Activated CD4-positive, alpha-beta T cell treated with anti-CD3 and anti-CD28 coated beads, Interleukin-2, amount 50 U/mL, for 1 hour (primary cell): ENCODE results near the gene PVALB.
A peak's percentile ranks its signal among the peaks of the same experiment; 100 is the strongest.

ENCODE experiments used
- DNase-seq: peaks from one replicate; pipeline ENCODE4 v3.0.0-alpha.2; 2020

The PVALB gene, protein sequence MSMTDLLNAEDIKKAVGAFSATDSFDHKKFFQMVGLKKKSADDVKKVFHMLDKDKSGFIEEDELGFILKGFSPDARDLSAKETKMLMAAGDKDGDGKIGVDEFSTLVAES

DNA sequence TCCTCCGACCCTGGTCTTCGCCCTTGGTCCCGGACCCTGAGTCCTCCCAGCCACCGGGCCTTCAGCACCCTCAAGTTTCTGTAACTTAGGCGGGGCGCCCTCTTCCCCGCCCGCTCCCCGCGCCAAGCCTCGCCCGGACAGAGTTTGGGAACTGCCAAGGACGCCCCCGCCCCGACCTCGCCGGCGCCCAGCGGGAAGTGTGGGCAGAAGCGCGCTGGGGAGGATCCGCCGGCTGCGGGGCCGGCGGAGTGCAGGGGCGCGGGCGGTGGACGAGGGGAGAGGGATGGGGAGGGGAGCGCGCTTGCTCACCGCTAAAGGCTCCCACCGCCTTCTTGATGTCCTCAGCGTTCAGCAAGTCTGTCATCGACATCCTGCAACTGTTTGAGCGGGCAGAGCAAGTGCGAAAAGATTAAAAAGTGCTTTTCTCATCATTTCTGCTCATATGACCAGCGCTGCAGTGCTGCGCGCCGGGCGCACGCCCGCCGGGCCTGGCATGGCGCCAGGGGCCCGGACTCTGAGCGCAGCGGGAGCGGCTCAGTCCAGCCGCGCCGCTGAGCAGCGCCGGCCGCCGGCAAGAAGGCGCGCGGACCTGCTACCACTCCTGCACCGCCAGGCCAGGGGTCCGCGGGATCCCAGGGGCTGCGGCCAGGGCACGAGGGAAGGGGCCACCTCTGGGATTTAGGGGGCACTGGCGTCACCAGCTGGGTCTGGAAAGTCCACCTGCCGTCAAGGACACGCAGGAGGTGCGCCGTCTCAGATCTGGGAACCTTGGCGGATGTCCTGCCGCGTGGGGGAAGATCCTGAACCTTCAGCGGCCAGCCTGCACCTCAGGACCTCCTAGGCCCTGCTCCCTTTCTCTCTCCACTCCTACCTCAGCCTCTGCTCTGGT lies at the start of gene PVALB:
PVALB (minus strand) TSS at position 400 of the 889 bp plus-strand sequence; CDS start at position 370, 30 bp downstream.
- DNase-seq: no peak

DNA sequence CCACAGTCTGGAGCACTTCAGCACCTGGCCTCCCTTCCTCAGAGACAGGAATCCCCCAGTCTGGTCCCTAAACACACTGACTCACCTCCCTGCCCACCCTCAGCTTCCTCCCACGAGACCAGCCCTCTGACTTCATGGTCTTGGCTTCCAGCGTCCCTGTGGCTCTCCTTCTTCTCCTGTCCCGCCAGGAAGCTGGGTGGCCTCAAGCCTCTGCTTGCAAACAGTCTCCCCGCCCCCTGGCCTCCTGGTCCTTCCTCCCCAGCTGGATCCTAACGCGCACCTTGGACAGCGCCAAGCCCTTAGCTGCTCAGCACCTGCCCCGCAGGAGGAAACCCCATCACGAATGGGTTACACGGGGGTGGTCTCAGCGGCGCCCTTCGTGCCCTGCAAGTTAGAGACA lies 48.5 kb upstream of the PVALB start:
- DNase-seq: no peak

DNA sequence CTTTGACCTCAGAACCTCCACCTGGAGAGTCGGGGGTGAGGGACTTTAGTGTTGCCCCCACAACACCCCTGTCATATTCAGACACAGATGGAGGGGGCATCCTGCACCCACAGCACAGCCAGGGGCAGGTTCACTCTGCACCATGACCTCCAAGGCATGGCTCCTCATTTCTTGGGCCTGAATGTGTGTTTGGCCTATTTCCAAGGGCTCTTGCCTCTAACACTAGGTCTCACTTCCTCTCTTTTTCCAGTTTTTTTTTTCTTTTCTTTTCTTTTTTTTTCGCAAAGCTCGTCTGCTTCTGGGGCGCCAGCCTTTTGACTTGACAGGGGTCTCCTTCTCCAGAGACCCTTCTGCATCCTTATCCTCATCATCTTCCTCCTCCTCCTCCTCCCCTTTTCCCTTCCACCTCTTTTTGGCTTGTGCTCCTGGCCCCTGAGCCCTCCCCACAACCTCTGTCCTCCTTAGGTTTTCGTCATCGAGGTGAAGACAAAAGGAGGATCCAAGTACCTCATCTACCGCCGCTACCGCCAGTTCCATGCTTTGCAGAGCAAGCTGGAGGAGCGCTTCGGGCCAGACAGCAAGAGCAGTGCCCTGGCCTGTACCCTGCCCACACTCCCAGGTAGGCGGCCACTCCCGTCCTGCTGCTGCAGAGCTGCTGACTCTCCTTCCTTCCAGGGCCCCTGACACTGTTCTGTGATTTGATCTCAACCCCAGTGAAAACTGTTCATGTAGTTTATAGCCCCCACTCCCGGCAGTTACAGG lies 47.8 kb upstream of the PVALB start:
- no peak for DNase-seq

DNA sequence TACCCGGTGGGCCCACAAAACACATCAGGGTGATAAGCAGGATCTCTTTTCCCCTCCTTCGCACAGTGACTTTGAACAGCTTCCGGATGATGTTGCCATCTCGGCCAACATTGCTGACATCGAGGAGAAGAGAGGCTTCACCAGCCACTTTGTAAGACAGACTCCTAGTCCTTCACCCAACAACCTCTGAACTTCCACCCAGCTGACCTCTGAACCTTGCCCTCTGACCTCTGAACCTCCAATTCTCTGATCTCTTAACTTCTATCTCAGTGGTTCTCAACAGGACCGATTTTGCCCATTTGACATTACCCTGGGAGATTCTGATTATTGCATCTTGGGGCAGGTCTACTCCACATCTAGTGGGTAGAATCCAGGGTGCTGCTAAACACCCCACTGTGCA lies 47.1 kb upstream of the PVALB start:
- DNase-seq: no peak

DNA sequence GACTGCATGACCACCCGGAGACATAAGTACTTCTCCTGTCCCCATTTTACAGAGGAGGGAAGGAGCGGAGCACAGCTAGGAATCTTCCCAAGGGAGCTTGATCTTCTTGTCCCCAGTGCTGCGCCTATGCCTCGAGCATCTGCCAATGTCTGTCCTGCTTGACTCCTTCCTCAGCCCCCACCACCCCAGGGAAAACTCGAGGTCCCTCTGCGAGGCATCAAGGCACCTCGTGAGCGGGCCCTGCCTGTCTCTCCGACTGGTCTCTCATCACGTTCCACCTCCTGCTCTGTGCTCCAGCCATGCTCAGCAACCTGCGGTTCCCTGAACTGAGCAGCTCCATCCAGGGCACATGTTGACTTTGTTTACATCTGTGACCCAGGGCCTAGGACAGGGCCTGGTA lies 46.4 kb upstream of the PVALB start:
- DNase-seq: no peak

DNA sequence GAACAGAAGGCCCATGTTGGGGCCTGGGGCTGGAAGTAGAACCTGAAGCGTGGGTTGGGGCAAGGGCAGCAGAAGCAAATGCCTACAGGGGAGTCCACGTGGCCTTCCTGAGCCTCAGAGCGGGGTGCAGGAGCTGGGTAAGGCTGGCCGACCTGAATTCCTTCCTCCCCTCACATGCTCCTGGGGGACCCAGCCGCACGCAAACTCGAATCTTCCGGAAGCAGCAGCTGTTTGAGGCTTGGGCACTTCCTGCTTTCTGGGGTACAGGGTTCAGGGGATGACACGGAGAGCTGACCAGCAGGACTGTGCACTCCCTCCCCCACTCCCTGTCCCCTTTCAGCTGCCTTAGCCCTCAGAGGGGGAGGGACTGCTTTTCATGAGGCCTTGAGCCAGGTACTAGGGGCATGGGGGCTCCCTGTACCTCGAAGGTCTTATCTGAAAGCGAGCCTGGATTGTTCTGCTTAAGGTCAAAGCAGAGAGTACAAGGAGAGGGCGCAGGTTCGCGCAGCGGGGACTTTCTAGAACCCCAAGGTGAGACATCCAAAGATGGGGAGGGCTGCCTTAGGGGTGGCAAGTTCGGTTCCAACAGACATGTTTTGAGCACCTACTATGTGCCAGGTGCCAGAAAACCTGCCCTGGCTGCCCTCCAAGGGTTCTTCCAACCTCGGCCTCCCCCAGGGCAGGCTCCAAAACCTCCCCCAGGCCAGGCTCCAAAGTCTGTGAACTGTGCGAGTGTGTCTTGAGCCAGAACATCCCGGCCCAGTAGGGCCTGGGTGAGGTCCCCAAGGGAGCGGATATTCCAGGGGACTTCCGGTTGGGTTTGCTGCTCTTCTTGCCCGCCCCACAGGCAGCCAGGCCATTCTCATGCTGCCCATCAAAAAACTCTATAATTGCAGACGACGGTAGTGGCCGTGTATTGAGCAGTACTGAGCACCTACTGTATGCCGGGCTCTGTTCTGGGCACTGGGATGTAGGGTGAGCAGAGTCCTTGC lies 45.7 kb upstream of the PVALB start:
- DNase-seq: no peak

DNA sequence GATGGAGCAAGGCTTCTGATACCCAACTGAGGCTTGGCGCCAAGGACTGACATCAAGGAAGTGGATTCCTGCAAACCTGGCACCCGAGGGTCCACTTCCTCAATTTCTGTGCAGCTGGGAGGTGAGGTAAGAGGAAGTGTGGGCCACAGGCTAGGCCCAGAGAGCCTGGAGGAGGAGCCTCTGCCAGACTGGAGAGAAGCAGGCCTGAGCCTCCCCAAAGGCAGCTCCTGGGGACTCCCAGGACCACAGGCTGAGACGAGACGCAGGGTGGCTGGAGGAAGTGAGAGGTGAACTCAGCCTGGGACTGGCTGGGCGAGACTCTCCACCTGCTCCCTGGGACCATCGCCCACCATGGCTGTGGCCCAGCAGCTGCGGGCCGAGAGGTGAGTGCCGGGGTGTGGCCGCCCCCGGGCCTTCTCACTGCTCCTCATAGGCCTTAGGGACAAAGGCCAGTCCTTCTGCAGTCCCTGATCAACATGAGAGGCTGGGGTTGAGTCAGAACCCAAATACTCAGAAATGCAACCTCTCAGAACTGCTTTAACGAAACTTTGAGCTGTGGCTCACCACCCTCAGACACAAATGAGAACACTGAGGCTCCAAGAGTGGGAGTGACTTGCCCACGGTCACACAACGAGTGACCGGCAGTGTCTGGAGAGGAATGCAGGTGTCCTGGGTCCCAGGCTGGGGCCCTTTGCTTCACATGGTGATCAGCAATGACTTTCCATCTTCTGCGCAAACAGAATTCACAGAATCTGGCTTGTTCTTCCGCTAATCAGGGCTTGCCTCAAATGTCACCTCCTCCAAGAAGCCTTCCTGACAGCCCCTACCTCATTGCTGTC lies 44.2 kb upstream of the PVALB start, which contains the start of gene NCF4:
NCF4 (plus strand) TSS at position 186 of the 839 bp plus-strand sequence; CDS start at position 352, 166 bp downstream.
- no peak for DNase-seq

DNA sequence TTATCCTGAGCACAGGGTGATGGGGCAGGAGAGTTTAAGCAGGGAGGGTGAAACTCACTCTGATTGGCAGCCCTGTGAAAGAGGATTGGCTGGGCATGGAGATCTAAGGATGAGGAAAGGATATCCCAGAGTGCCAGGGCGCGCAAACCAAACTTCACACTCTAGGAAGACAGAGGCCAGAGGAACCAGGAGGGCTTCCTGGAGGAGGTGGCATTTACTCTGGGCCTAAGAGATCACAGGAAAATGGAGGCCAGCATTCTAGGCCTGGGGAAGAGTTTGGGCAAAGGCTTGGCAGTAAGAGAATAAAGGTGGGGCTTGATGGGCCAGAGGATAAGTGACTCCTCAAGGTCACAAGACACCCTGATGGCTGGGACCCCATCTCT lies 43.6 kb upstream of the PVALB start:
- no peak for DNase-seq

DNA sequence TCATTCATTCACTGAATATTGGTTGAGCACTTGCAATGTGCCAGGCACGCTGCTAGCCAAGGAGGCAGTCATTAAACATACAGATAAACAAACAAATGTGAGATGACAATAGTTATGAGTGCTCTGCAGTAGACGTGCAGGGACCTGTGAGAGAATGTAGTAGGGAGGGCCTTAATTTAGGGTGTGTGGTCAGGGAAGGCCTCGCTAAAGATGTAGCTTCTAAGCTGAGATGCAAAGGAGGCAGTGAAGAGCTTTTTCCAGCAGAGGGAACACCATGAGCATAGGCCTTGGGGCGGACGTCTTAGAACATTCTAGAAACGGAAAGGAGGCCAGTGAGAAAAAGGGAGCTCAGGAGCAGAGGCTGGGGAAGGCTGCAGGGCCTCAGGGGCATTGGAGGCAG lies 43.2 kb upstream of the PVALB start:
- DNase-seq: no peak

DNA sequence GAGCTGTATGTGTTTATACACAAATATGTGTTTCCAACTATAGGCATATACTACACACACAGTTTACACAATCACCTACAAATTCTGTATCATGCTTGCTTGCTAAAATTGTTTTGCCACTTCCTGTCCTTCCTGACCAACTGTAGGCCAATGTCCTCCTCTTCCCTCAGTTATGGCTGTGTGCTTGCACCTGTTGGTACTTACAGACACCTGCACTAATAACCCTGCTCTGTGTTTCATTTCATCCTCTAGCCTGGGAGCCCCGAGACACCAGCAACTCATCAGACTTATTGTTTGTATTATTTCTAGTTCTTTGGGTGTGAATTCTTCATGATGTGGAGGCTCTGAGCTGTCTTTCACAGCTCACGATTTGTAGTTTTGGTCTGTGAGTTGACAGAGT lies 42.1 kb upstream of the PVALB start:
- no peak for DNase-seq

DNA sequence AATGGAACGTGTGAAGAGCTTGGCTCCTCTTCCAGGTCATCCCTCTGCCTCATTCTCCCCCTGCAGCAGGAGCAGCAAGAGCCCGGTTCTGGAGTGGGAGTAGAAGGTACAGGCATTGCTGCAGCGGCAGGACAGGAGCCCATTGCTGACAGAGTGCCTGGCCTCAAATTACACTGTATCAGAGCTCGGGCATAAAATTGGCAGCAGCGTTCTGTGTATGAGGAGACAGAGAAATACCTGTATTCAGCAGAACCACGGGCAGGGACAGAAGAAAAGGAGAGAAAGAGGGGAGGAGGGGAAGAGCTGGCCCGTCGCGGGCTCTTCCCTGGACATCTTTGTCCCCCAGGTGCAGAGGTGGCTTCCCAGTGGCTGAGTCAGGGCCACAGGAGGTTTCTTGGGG lies 41.3 kb upstream of the PVALB start:
- no peak for DNase-seq

DNA sequence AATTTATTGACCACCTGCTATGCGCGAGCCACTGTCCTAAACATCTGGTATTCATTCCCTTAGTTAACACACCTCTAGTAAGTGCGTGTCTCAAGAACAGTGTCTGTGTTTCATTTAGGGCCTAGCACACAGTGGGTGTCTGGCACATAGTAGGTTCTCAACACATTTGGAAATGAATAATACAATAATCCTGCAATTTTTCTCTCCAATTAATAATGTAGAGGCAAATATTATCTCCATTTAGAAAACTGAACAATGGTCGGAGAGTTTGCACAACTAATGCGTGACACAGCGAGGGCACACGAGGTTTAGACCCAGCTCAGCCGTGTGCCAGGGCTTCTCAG lies 39.9 kb upstream of the PVALB start:
- no peak for DNase-seq

DNA sequence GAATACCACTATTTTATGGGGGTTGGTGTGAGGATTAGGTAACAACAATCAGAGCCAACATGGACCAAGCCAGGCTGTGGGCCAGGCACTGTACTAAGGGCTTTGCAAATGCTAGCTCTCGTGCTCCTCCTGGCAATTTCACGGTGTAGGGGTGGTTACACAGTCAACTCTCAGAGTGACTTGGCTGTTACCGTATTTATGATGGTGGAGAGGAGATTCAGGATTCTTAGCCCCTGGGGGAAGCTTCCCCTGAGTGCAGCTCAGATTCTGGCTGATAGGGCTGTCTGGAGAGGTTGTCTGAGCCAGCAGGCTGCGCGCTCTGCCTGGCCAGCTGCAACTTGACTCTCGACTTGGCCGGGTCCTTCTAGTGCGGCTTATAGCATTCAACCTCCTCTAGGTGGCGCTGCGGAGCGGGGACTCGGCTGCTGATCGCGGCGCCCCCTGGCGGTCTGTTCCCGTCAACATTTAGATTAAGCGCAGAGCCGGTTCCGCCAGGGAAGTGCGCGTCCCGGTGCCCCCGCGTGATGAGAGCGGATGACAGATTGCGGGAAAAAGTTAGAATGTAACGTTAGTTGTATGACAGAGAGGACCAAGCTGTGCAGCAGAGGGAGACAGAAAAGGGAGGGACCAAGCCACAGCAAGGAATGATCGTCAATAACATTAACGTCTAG lies 39.4 kb upstream of the PVALB start:
- DNase-seq: peak; percentile 96

DNA sequence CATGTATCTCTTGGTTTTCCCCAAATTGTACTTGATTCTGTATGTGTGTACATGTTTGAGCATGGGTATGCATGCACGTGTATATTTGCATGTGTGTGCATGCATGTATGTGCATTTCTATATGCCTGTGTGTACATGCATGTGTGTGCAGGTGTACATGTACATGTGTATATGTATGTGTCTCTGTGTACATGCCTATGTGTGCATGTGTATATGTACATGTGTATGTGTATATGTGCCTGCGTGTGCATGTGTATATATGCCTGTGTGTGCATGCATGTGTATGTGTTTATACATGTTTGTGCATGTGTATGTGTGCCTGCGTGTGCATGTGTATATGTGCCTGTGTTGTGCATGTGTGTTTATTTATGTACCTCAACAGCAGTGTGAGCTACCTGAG lies 38.6 kb upstream of the PVALB start:
- no peak for DNase-seq

DNA sequence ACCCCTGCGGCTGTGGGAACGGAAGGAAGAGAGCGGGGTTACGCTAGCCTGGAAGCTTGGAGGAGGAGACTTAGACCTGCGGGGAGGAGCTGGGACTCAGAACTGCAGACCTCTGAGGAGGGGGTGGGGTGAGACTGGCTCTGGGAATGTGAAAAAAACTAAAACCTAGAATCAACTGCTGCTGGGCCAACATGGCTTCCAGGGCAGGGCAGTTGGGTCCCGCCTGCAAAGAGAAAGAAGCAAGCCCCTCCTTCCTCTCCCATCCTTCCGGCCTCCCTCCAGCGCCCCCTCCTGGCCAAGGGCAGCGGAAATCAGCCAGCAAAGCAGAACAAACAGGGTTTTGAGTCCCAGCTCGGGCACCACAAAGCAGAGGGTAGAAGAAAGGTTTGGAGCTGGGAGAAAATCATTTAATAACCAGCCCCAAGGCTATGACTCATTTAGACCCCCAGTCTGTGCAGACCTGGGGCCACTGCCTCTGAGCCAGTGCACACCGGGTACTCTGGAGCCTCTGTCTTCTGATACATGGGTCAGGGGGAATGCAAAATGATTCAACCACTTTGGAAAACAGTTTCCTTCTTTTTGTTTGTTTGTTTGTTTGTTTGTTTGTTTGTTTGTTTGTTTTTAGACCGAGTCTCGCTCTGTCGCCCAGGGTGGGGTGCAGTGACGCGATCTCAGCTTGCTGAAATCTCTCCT lies 36.7 kb upstream of the PVALB start:
- DNase-seq: peak; percentile 85

DNA sequence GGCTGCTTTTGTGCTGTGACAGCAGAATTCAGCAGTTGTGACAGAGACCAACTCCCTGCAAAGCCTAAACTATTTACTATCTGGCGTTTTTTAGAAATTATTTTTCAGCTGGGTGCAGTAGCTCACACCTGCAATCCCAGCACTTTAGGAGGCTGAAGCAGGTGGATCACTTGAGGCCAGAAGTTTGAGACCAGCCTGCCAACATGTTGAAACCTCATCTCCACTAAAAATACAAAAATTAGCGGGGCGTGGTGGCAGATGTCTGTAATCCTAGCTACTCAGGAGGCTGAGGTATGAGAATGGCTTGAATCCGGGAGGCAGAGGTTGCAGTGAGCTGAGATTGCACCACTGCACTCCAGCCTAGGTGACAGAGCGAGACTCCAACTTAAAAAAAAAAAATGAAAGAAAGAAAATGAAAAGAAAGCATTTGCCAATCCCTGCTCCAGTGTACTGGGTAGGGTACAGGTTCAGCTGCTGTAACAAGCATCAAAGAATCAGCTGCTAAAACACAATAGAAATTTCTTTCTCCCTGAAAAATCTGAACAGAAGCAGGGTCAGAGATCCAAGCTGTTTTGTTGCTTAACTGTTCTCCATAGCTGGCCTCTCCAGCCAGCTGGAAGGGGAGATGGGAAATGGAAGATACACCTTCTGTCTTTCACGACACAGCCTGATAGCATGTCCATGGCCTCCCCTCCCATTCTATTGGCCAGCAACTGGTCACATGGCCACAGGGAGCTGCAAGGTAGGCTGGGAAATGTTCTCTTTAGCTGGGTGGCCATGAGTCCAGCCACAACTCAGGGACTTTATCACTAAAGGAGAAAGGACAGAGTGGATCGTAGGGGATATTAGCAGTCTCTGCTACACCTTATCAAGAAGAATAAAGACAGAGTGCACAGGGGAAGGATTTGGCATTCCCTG lies 35.5 kb upstream of the PVALB start:
- DNase-seq: no peak

DNA sequence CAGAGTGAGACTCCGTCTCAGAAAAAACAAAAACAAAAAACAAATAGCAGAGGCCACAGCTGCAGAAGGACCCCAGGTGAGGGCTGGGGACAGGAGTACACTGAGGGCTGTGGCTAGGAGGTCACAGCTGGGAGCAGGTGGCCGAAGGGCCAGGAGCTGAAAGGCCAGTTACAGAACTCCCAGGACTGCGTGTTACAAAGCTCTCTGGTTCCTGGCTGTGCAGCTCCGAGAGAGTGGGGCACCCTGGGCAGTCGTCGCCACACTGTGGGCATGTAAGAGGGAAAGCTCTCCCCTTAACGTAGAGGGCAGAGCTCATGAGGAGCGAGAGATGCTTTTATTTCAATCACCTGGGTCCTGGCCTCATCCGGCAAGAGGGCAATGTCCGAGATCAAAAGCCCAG lies 33.8 kb upstream of the PVALB start:
- no peak for DNase-seq

DNA sequence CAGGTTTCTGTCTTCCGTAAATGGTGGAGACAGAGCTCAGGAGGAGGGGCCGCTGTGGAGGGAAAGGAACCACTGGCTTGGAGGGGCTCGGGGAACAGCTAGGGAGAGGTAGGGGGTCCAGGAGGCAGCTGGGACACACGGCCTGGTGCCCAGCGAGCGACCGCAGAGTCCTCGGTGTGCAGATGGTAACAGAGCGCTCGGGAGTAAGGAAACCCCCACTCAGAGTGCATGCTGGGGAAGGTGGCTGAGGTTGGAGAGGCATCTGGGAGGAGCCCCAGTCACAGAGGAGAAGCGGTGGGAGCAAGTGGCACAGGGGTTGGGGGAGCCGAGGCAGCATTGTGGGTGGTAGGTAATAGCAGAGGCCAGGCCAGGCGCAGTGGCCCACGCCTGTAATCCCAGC lies 33.2 kb upstream of the PVALB start:
- no peak for DNase-seq

DNA sequence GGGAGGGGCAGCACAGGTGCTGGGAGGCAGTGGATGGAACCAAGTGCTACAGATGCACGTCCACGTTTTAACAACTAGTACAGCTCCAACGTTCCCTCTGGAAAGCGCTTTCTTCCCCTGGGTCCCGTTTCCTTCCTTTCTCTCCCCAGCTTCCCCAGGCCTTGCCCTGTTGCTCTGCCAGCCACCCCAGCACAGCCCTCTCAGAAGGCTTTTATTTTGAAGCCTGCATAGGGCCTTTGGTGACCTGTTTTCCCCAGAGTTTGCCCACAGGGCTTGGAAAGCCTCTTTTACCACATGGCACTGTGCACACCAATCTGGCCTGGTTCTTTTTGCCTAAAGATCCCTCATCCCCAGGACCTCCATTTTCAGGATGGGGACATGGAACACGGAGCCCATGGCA lies 30.1 kb upstream of the PVALB start:
- DNase-seq: no peak
